NCI-H2081 (cell line): ENCODE results near the gene C1QTNF3.

Source experiments
- DNase-seq, 2 experiments: peaks; one replicate each; lab custom pipeline; 2025; lab: John Stamatoyannopoulos, UW

Gene C1QTNF3

DNA sequence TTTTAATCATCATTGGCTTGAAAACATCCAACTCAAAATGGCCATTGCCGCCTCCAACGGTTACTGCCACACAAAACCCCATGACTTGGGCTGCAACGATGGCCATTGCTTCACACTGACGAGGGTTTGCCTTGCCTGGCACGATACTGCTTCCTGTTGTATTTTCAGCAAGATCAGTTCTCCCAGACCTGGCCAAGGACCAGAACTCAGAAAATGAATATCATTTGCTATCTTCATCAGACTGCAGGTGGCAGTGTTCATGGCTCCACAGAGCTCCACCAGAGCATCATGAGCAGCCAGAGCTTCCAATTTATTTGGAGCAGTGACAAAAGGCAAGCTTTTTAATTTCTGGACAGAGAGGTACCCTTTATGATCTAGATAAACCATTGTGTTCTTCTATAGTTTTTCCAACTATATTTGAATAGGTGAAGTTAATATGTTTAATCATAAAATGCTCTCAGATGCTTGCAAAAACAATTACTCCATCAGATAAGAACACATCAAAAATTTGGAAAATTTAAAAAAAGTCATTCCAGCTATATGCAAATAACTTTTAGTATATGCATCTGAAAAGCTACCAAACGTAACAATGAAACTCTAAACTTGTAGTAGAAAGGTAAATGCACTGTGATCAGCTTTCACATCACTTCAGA is 45.6 kb downstream of the C1QTNF3 start:
- DNase-seq = peak; percentile 94 to 98

DNA sequence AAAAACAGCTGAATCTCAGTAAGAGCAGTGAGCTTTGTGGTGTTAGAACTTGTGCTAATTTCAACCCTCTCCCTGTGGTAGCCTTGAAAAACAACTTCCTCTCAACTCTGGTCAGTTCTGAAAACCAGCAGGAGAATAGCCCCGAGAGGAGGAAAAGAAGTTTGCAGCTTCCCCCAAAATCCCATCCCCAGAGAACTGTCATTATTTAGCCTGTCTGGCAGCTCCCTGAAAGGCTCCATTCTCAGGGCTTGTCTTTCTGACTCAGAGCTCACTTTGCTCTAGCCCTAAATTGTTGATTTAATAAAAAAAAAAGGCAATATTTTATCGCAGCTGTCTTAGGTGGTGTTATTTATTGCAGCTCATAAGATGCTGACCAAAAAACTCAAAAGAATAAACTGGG is 47.1 kb downstream of the C1QTNF3 start:
- DNase-seq = no peak

- DNase-seq = no peak
Measured at GRCh38 chr5:33994845-33995244, 48.2 kb downstream of the C1QTNF3 start.

DNA sequence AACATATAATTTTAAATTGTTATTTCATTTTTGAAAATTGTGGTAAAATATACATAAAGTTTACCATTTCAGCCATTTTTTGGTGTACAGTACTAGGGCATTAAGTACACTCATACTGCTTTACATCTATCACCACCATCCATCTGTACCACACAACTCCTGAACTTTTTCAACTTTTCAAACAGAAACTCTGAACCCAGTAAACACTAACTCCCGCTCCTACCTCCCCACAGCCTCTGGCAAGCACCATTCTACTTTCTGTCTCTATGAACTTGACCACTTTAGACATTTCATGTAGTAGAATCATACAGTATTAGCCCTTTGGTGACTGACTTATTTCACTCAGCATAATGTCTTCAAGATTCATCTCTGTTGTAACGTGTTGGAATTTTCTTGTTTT is 50.1 kb downstream of the C1QTNF3 start:
- no peak for DNase-seq

DNA sequence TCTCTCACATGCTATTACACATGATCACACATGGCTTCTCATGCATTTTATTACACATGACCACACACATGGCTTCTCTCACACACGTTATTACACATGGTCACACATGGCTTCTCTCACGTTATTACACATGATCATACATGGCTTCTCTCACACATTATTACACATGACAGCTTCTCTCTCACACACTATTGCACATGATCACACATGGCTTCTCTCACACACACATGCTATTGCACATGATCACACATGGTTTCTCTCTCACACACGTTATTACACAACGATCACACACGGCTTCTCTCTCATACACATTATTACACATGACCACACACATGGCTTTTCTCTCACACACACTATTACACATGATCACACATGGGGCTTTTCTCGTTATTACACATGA is 57.6 kb downstream of the C1QTNF3 start:
- DNase-seq = no peak

DNA sequence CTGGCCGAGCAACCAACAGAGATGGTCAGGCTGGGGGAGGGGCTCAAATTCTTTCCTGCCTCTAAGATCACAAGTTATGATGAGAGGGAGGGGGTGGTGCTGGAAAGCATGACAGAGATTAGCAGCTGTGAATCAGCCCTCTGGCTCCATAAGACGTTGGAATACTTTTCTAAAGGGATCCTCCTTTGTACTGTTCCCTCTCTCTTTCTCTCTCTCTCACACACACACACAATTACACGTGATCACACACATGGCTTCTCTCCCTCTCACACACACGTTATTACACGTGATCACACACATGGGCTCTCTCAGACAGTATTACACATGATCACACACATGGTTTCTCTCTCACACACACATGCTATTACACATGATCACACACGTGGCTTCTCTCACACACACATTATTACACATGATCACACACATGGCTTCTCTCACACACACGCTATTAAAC is 58.3 kb downstream of the C1QTNF3 start, which contains the start of gene SLC45A2:
Gene SLC45A2 (minus strand): TSS at position 23 of the 454 bp plus-strand sequence. CDS start 110 bp downstream, outside the sequence.
- no peak for DNase-seq

DNA sequence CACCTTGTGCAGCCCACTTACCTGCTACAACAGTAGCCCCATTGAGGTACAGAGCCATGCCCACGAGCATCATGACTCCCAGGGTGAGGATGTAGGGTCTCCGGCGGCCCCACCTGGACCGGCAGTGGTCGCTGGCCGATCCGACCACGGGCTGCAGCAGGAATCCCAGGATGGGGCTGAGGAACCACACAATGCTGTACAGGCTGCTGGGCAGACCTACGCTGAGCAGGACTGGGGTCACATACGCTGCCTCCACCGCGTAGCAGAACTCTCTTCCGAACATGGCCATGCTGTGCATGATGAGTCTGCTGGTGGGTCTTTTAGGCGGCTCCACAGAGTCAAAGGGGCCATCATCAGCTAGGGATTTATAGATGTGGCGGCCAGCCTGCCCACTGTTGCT is 58.8 kb downstream of the C1QTNF3 start:
- no peak for DNase-seq

- no peak for DNase-seq
Measured at GRCh38 chr5:33981408-33982162, 61.4 kb downstream of the C1QTNF3 start.

DNA sequence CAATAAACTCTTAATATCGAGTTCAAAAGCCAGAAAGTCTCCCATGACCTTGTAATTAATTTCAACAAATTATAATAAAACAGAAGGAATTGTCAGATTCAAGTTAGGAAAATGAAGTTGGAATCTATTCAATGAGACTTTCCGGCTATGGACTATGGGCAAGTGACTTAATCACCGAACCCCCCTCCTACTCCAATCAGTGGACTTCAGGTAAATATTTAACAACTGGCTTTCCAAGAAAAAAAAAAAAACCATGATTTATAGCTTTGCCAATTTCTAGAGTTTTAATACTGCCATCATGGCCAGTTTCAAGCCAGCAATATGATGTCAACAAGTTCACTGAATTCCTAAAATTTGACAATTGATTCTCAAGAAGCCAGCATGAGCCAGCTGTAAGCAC is 63.0 kb downstream of the C1QTNF3 start:
- DNase-seq = no peak

DNA sequence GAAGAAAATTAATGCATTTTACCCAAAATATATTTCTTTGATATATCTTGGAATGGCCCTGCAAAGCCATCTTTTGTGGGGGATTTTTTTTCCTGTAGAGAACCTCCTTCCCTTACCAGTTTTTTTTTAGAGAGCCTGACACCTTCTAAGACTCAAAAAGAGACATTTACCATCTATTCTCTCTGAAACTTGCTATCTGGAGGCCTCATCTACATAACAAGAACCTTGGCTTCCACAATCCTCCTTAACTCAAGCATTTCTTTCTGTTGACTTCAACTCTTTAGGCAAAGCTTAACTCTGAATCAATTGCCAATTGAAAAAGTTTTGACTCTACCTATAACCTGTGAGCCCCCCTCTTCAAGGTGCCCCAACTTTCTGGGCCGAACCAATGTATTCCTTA is 64.7 kb downstream of the C1QTNF3 start:
- DNase-seq = no peak

GRCh38 chr5:33976307-33976706 is 66.7 kb downstream of the C1QTNF3 start:
- DNase-seq = no peak

DNA sequence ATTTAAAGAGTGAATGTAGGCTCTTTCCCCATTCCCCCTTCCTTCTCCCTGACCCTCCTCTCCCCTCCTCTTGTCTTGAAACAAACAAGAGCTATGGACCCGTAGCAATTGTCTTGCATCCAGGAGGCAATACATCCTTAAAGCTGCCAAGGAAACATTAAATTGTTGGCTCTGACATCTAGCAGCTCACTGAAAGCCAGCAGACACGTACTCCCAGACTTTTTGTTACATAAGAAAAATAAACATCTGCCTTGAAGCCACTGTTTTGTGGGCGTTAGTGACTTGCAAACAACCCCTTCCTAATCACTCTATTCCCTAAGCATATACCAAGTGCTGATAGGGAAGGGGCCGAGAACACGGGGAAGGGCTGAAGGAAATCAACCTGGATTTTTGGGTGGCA is 67.2 kb downstream of the C1QTNF3 start:
- no peak for DNase-seq

GRCh38 chr5:33973271-33973670 is 69.7 kb downstream of the C1QTNF3 start:
- no peak for DNase-seq

DNA sequence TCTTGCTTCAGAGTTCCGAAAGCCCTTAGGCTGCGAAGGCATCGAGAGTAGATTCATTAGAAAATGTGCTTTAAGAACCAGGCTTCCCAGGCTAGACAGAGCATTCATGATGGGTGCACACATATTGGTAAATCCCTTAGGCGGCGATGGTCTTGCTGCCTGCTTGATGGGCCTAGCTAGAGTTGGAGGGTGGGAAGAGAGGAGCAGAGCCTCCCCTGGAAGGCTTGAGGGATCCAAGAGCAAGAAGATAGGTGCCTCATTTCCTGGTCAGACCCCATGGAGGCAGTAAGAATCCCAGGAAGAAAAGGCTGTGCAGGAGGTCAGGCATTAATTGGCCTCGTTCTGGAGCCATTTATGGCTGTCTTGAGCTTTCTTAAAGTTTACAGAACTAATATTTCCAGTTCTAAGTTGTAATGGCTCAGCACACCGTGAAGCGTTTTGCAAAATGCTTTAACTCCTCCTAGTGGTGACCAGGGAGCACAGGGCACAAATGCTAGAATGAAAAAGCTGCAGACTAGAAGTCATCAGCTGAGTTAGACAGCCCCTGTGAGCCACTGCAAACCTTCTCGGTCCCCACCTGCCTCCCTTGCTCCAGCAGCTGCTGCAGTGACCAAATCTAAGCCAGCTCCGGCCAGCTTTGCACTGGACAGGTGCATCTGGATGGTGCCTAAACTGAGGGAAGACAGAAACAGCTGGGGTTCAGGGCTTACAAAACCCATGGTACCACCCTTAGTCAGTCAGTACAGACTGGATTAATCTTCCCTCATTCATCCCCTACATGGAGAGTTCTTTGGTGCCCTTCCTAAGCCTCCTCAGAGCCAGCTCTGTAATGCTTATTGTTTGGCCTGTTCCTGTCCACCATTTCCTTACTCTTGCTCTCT is 73.2 kb downstream of the C1QTNF3 start:
- DNase-seq = peak in 1 of 2 experiments; percentile 20

GRCh38 chr5:33968211-33969005 is 74.6 kb downstream of the C1QTNF3 start:
- DNase-seq = peak in 1 of 2 experiments; percentile 10
